DMS114 treated with DMSO at 0.1 percent for 48 hours (cell line): ENCODE measurements around the gene ABLIM2.
"Not testable (repeated sequence)": the region's sequence is repeated elsewhere in the genome, so short reads cannot be mapped to it uniquely, and the experiment has no call there.

Experiments
- DNase-seq: peaks from one replicate; lab custom pipeline; 2025; ENCODE audit not compliant: unreplicated experiment; lab: John Stamatoyannopoulos, UW

Gene ABLIM2

GRCh38 chr4:7918187-7918586, 240.4 kb downstream of the ABLIM2 start:
- not testable (repeated sequence) for DNase-seq

- no peak for DNase-seq
These were observed 240.9 kb downstream of the ABLIM2 start for GRCh38 chr4:7917669-7918068.

- DNase-seq: no peak
These were observed 242.8 kb downstream of the ABLIM2 start for GRCh38 chr4:7915875-7916242.
